Left lung (tissue), 14 donors: ENCODE data around the gene DENND5B. TPM values are rescaled to one million over a fixed set of nuclear protein-coding genes. Genes with fewer than 3 reads are reported as not detected.

Experiments
- ATAC-seq: fragments of 200-7000 bp; cut with Tn5 transposase; one replicate; pipeline ENCODE4 v1.9.1; 2020; ENCODE audit warnings: moderate library complexity
- DNase-seq, 4 donors: peaks; one replicate each; pipeline ENCODE4 v3.0.0-alpha.2; 2013 to 2020
- H3K27ac ChIP-seq, 2 donors: fragments of 200-600 bp; sonication (generic) in 1 of 2; one replicate each; pipeline versions ENCODE4 v1.5.0 to v1.8.0; 2020 to 2021
- H3K27me3 ChIP-seq, 2 donors: fragments of 200-600 bp; sonication (generic) in 1 of 2; one replicate each; pipeline versions ENCODE4 v1.5.0 to v1.8.0; 2020 to 2021
- H3K36me3 ChIP-seq, 2 donors: fragments of 200-600 bp; sonication (generic) in 1 of 2; one replicate each; pipeline versions ENCODE4 v1.5.0 to v1.8.0; 2020 to 2021
- H3K4me1 ChIP-seq, 2 donors: fragments of 200-600 bp; one replicate each; pipeline ENCODE4 v1.8.0; 2021
- H3K4me3 ChIP-seq, 2 donors: fragments of 200-600 bp; sonication (generic) in 1 of 2; one replicate each; pipeline versions ENCODE4 v1.5.0 to v1.8.0; 2020 to 2021; ENCODE audit warnings: mild to moderate bottlenecking in 1 of 2
- H3K9me3 ChIP-seq, 2 donors: fragments of 200-600 bp; sonication (generic) in 1 of 2; one replicate each; pipeline versions ENCODE4 v1.5.0 to v1.8.0; 2020 to 2021
- CTCF ChIP-seq, 2 donors: fragments of 200-600 bp; sonication (generic) in 1 of 2; IDR thresholded peaks; one replicate each; pipeline versions ENCODE4 v1.5.0 to v1.8.0; 2021; ENCODE audit warnings: antibody characterized with exemption in 2 of 2
- intact Hi-C, 2 donors: fragments of 100-400 bp; cut with DNase I; formaldehyde crosslinking; loops; one replicate each; pipeline versions ENCODE4 v1.11.2 to v1.14.2; 2022
- long read RNA-seq, 12 donors: library from polyadenylated mRNA in 2 of 12; unstranded in 2 of 12; transcript quantifications; one replicate each; pipeline ENCODE4 v2.0.0 and lab custom pipeline, GENCODE V29; 2019 to 2026
- polyA plus RNA-seq, 6 donors: library from polyadenylated mRNA; unstranded; fragments of 120-200 nt; gene quantifications; one replicate each; pipeline ENCODE4 v1.2.1, GENCODE V29; 2013; ENCODE audit not compliant: insufficient read length in 6 of 6
- total RNA-seq, 2 donors: library from RNA; stranded (reverse); fragmentation: NEBNext Ultra II Directional; extraction: Animal tissue kit (Norgen Biotek cat#: 25700); gene quantifications; one replicate each; pipeline ENCODE4 v1.2.1, GENCODE V29; 2021
- donor health status: DM: no; HTN: yes; CAD: no.
- donor health status: DM: no; HTN: no; CAD: no.

The DENND5B gene
- total RNA-seq: 1 to 10 TPM; 4.4 to 6.0 TPM
- polyA plus RNA-seq: 10 to 100 TPM in 1 of 6 donors, 1 to 10 TPM in 5; 7.1 to 11.3 (median 9.0) TPM
- long read RNA-seq, donor 1: 0 reads
- long read RNA-seq, donor 2: 0 reads
- long read RNA-seq, donor 3: 0 reads
- long read RNA-seq, donor 4, partial matches to known transcripts: 0 of 2 reads
- long read RNA-seq, donor 4, other reads (novel, unspliced or antisense): 2 of 2 reads
- long read RNA-seq, donor 5, full-length matches to known transcripts: 1 of 1 reads
- long read RNA-seq, donor 5, partial matches to known transcripts: 0 of 1 reads
- long read RNA-seq, donor 5, other reads (novel, unspliced or antisense): 0 of 1 reads
- long read RNA-seq, donor 6: 0 reads
- long read RNA-seq, donor 7: 0 reads
- long read RNA-seq, donor 8: 0 reads
- long read RNA-seq, donor 9: 0 reads
- long read RNA-seq, donor 10, partial matches to known transcripts: 2 of 2 reads
- long read RNA-seq, donor 10, other reads (novel, unspliced or antisense): 0 of 2 reads
- long read RNA-seq, donor 11: 0 reads
- long read RNA-seq, donor 12: 0 reads

- Histone ChIP-seq H3K27me3 (peaks cover 0 to 33% of the 10 kb centered on the region in 2 donors), H3K36me3 (no peaks in the 10 kb centered on the region), H3K4me3 (peak within 1 kb of the TSS; percentile 53 to 84), H3K4me1 (peaks cover 0 to 8% of the 10 kb centered on the region in 2 donors), H3K9me3 (no peaks in the 10 kb centered on the region), H3K27ac (peak within 1 kb of the TSS; percentile 80 to 92)
- ATAC-seq (peak; percentile 79), DNase-seq (peak; percentile 63 to 90 (median 80))
- intact Hi-C loops: no loop called here
- no peak for TF ChIP-seq CTCF (IDR thresholded peaks at IDR 0.05)
These were observed at the start of gene DENND5B for GRCh38 chr12:31590642-31591379. Gene DENND5B (minus strand): TSS chr12:31591136. CDS start chr12:31590832, 304 bp downstream.

GRCh38 chr12:31634620-31635019, 43.7 kb upstream of the DENND5B start:
- intact Hi-C loops: loop anchor here in 1 of 2 donors (5.0 kb wide), 1 partner anchor 227 kb away; no protein-coding TSS in a partner anchor
- Histone ChIP-seq H3K4me1 (peaks cover 0 to 10% of the 10 kb centered on the region in 2 donors), H3K27ac (no peak overlapping the region), H3K27me3 (no peaks in the 10 kb centered on the region), H3K36me3 (no peaks in the 10 kb centered on the region), H3K9me3 (no peaks in the 10 kb centered on the region), H3K4me3 (no peak overlapping the region)
- no peak for ATAC-seq
- no peak for DNase-seq
- no peak for TF ChIP-seq CTCF (IDR thresholded peaks at IDR 0.05)

GRCh38 chr12:31633464-31633863, 42.5 kb upstream of the DENND5B start:
- intact Hi-C loops: no loop called here
- ATAC-seq: no peak

GRCh38 chr12:31631809-31632208, 40.9 kb upstream of the DENND5B start:
- no peaks in the 10 kb centered on the region for H3K9me3 ChIP-seq
- ATAC-seq (no peak), DNase-seq (no peak)
- H3K4me1 ChIP-seq: peaks cover 0 to 6% of the 10 kb centered on the region in 2 donors
- no peaks in the 10 kb centered on the region for H3K27me3 ChIP-seq
- no peak for TF ChIP-seq CTCF (IDR thresholded peaks at IDR 0.05)
- intact Hi-C loops: no loop called here
- H3K36me3 ChIP-seq: no peaks in the 10 kb centered on the region
- H3K27ac ChIP-seq: no peak overlapping the region
- no peak overlapping the region for H3K4me3 ChIP-seq

More at GRCh38 chr12:31633464-31633863, 42.5 kb upstream of the DENND5B start:
- H3K36me3 ChIP-seq: no peaks in the 10 kb centered on the region
- no peak overlapping the region for H3K27ac ChIP-seq
- peaks cover 0 to 10% of the 10 kb centered on the region in 2 donors for H3K4me1 ChIP-seq
- no peaks in the 10 kb centered on the region for H3K9me3 ChIP-seq
- DNase-seq: no peak
- no peak overlapping the region for H3K4me3 ChIP-seq
- no peak for TF ChIP-seq CTCF (IDR thresholded peaks at IDR 0.05)
- H3K27me3 ChIP-seq: no peaks in the 10 kb centered on the region
